H1 (cell line): ENCODE data around the gene MRPS27. TPM values are rescaled to one million over a fixed set of nuclear protein-coding genes. Genes with fewer than 3 reads are reported as not detected.

ENCODE experiments used
- GTF2F1 ChIP-seq: IDR thresholded peaks from 2 replicates; pipeline ENCODE4 v1.6.1; 2012; ENCODE audit warnings: low read depth, low read length, improper control_type of control experiment, borderline replicate concordance
- NANOG ChIP-seq: IDR thresholded peaks from 2 replicates; pipeline ENCODE4 v1.6.1; 2011; ENCODE audit warnings: low read length, low read depth, mild to moderate bottlenecking, inconsistent platforms; ENCODE audit not compliant: insufficient read depth, poor library complexity, severe bottlenecking
- TBP ChIP-seq: IDR thresholded peaks from 2 replicates; pipeline ENCODE4 v1.6.1; 2011; ENCODE audit warnings: low read depth, low read length, improper control_type of control experiment
- polyA plus RNA-seq, 7 experiments: library from polyadenylated mRNA; depleted of rRNA in 3 of 7; stranded (reverse) in 5 of 7; unstranded in 2 of 7; fragments of >200 nt in 5 of 7; fragments of 200-250 nt in 2 of 7; gene quantifications; 1 replicate in 5 of 7; 2 replicates in 1 of 7; 4 replicates in 1 of 7; pipeline versions ENCODE4 v1.2.1 to v1.2.3, GENCODE V29; 2011 to 2013; ENCODE audit warnings: missing spikeins in 2 of 7, mixed read lengths in 2 of 7
- total RNA-seq: library from RNA; stranded (reverse); fragmentation: NEBNext Ultra II Directional; extraction: Animal tissue kit (Norgen Biotek cat#: 25700); gene quantifications from 2 replicates; pipeline ENCODE4 v1.2.1, GENCODE V29; 2021
- TF ChIP-seq, protein P1 (sequence below), 3 experiments: IDR thresholded peaks; 1 replicate in 2 of 3; 2 replicates in 1 of 3; pipeline versions ENCODE4 v1.5.1 to v1.6.1; 2011; ENCODE audit warnings: low read length in 3 of 3, mild to moderate bottlenecking in 3 of 3, inconsistent platforms in 2 of 3, low read depth in 1 of 3, moderate library complexity in 1 of 3; ENCODE audit not compliant: insufficient read depth in 1 of 3; ENCODE audit errors: control extremely low read depth in 1 of 3

MRPS27 gene
- total and polyA plus RNA-seq, 2 of the 8 experiments (the other 6 are each of a cell fraction or from before 2014, with no cell fraction given): 93.2 to 102 TPM

DNA sequence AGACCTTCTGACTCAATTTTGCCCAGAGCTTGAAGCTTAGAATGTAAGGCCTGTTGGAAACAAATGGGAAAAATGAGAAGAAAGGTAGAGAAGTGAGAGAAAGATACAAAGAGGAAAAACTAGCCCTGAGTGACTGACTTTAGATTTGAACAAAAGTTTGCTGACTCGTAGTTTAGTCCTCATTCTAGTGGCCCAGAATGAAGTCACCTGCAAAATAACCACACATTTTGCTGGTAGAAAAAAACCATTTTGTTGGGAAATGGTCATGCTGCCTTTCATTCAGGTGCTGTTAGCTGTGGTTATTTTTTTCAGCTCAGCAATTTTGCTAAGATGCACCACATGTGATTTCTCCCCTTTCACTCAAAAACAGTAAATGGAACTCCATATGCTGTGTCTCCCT, 98.9 kb downstream of the MRPS27 start (continued):
- TF ChIP-seq TBP (no peak), NANOG (no peak), GTF2F1 (no peak)
- TF ChIP-seq, protein P1, sequence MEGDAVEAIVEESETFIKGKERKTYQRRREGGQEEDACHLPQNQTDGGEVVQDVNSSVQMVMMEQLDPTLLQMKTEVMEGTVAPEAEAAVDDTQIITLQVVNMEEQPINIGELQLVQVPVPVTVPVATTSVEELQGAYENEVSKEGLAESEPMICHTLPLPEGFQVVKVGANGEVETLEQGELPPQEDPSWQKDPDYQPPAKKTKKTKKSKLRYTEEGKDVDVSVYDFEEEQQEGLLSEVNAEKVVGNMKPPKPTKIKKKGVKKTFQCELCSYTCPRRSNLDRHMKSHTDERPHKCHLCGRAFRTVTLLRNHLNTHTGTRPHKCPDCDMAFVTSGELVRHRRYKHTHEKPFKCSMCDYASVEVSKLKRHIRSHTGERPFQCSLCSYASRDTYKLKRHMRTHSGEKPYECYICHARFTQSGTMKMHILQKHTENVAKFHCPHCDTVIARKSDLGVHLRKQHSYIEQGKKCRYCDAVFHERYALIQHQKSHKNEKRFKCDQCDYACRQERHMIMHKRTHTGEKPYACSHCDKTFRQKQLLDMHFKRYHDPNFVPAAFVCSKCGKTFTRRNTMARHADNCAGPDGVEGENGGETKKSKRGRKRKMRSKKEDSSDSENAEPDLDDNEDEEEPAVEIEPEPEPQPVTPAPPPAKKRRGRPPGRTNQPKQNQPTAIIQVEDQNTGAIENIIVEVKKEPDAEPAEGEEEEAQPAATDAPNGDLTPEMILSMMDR (IDR thresholded peaks at IDR 0.05; ENCODE audit: control extremely low read depth in 1 of 3, insufficient read depth in 1 of 3, low read depth in 1 of 3, low read length in 3 of 3): no peak
